GM21723 (cell line): ENCODE measurements around the gene EIF3B.
A peak's percentile ranks its signal among the peaks of the same experiment; 100 is the strongest.
"Not testable (repeated sequence)": the region's sequence is repeated elsewhere in the genome, so short reads cannot be mapped to it uniquely, and the experiment has no call there.

Source experiments
- ATAC-seq: cut with Tn5 transposase; IDR thresholded peaks from one replicate; pipeline ENCODE4 v1.9.1; 2021; ENCODE audit warnings: mild to moderate bottlenecking, moderate library complexity; ENCODE audit not compliant: unreplicated experiment

EIF3B gene

GRCh38 chr7:2347351-2348063 lies 7.1 kb upstream of the EIF3B start:
- not testable (repeated sequence) for ATAC-seq

- ATAC-seq: no peak
Measured at GRCh38 chr7:2350055-2350454, 4.6 kb upstream of the EIF3B start.

GRCh38 chr7:2350861-2351260 lies 3.8 kb upstream of the EIF3B start:
- no peak for ATAC-seq

GRCh38 chr7:2353113-2353935 lies 1.3 kb upstream of the EIF3B start:
- ATAC-seq: no peak

DNA sequence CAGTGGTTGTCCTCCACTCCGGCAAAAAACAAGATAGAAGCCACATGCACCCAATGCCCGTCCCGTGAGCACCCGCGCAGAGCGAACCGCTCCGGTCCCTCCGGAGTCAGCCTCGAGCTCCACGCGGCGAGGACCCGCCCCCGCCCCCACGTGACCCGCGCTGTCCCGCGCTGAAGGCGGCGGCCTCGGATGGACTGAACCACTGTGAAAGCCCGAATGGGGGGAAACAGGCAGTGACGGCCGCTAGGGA lies 766 bp upstream of the EIF3B start:
- ATAC-seq: peak; percentile 62

DNA sequence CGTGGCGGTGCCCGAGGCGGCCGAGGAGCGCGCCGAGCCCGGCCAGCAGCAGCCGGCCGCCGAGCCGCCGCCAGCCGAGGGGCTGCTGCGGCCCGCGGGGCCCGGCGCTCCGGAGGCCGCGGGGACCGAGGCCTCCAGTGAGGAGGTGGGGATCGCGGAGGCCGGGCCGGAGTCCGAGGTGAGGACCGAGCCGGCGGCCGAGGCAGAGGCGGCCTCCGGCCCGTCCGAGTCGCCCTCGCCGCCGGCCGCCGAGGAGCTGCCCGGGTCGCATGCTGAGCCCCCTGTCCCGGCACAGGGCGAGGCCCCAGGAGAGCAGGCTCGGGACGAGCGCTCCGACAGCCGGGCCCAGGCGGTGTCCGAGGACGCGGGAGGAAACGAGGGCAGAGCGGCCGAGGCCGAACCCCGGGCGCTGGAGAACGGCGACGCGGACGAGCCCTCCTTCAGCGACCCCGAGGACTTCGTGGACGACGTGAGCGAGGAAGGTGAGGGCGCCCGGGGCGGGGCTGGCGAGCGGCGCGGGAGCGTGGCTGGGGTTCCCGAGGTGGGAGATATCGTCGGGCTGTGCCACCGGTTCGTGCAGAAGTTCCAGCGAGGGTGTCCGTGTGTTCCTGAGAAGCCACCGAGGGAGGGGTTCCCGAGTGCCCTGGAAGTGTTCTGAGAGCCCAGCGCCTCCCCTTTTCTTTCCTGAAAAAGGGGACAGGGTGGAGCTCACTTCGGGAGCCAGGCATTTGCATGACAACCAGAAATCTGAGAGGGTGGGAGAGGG lies 495 bp downstream of the EIF3B start:
- peak; percentile 22 for ATAC-seq

- ATAC-seq: no peak
Measured at GRCh38 chr7:2355705-2356008, 1.0 kb downstream of the EIF3B start.

DNA sequence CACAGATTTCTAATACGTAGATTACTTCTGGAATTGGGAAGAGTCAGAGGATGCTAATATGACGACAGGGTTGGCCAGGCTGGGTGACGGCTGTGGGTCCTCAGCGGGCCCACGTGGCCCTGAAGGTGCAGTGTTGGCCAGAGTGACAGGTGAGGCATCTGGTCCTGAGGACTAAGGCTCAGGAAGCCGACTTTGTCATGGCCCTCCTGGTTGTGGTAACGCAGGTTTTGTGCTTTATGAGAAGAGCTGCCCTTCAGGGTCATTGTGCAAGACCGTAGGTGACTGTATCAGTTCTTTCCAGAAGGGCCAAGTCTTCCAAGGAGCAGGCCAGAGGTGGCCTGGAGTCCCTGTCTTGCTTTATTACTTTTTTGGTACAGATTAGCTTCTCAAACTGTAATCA lies 2.5 kb downstream of the EIF3B start:
- ATAC-seq: no peak

GRCh38 chr7:2357571-2357970 lies 2.9 kb downstream of the EIF3B start:
- no peak for ATAC-seq

DNA sequence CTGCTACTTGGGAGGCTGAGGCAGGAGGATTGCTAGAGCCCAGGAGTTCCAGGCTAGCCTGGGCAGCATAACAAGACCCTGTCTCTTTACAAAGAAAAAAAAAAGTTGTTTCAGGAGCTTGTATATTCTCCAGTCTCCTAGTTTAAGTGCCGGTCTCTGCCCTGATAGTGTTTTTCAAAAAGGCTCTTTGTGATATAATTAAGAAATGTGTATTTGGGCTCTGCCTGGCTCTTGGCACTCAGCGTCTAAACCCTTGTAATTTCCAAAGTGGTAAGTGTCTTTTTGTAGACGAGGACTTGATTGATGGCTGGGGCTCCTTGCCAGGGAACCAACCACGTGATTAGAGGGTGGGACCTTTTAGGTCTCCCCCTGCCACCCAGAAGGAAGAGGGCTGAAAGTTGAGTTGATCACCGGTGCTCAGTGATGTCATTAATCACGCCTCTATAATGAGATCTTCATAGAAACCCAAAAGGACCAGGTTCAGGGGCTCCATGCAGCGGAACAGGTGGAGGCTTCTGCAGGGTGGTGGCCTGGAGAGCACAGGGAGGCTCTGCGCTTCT lies 4.4 kb downstream of the EIF3B start:
- no peak for ATAC-seq

DNA sequence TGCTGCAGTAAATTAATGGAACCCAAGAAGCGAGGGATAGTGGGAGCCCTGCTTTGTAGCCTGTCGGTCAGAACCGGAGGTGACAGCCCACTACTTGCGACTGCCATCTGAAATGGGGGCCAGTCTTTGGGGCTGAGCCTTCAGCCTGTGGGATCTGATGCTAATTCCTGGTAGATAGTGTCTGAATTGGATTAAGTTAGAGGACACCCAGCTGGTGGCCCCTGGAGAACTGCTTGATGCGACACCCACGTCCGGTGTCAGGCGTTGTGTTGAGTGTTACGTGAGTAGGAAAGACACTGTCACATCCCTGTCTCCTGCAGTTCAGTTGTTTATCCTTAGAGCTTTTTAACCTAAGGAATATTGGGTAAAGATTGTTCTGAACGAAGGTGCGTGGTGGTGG lies 5.0 kb downstream of the EIF3B start:
- ATAC-seq: no peak

- no peak for ATAC-seq
Measured at GRCh38 chr7:2360796-2361195, 6.2 kb downstream of the EIF3B start.

GRCh38 chr7:2362385-2363088 lies 7.9 kb downstream of the EIF3B start:
- ATAC-seq: no peak

DNA sequence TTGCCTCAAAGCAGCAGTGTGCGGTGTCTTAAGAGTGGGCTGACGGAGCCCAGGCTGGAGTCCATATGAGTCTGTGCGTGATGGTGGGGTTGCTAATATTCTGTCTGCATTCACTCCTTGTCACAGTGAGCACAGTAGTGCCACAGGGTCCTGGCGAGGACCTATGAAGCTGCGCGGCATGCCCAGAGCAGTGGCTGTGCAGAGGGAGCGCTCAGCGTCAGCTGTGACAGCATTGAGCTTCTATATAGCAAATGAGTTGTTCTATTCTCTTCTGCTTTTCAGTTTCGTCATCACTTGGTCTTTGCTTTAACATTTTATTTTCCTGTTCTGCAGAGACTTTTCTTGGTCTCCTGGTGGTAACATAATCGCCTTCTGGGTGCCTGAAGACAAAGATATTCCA lies 14.5 kb downstream of the EIF3B start:
- no peak for ATAC-seq

DNA sequence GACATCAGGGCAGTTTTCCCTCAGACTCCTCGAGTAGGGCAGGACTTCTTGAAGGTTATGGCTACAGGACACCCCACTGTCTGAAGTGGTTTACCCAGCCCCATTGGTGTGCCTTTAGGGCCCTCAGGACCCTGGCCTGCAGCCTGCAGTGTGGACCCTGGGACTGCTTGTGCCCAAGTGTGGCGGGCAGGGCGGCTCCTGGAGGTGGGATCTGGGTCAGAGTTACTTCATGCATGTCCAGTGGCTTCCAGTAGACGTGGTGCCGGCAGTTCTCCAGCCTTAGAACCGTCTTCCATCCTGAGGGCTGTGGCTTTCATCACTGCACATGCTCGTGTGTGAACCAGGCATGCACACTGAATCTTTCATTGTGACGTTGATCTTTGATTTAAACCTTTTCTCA lies 16.7 kb downstream of the EIF3B start:
- no peak for ATAC-seq

DNA sequence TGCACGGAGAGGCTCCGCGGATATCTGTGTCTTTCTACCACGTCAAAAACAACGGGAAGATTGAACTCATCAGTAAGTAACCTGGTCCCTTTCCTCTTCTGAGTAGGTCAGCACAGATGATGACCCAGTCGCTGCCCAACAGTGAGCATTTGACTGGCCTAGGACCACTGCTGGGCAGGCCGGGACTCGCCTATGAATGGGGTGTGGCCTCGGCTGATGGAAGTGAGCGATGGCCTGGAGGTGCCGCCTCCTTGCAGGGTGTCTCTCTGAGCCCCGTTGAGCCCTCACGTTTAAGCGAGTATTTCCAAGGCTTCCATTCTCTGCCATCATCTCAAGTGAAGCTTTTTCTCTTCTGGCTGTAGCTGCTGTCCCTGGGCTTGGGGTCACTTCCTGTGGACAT lies 18.1 kb downstream of the EIF3B start:
- ATAC-seq: no peak

DNA sequence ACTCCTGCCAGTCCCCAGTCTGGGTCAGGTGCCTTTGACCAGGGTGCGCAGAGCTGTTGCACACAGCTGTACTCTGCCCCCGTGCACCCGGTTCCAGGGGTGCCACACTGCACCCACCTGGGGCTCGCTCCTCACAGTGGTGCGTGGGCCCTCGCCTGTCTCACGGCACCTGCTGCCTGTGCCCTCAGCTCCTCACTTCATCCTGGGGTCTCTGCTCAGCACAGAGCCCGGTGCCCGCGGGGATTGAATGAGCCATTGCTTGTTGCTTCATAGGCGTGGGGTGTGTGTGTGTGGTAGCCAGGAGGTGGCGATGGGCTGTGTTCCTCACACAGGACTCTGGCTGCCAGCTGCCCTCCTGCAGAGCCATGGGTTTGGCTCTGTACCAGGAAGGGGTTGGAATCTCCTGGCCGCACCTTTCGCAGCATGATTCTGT lies 18.5 kb downstream of the EIF3B start:
- no peak for ATAC-seq

- no peak for ATAC-seq
Measured at GRCh38 chr7:2373646-2374045, 19.0 kb downstream of the EIF3B start.

DNA sequence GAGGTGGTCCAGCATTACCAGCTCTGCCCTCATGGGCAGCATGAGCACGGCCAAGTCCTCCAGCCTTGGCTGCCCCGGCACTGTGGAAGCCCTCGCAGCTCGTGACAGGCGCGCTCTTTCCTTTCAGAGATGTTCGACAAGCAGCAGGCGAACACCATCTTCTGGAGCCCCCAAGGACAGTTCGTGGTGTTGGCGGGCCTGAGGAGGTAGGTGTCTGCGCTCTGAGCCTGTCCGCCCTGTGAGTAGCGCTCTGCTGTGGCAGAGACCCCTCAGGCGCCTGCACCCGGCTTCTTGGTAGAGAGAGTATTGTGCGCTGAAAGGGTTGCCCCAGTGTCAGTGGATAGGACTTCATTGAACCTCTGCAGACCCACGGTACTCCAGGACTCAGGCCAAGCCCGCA lies 19.8 kb downstream of the EIF3B start:
- no peak for ATAC-seq

DNA sequence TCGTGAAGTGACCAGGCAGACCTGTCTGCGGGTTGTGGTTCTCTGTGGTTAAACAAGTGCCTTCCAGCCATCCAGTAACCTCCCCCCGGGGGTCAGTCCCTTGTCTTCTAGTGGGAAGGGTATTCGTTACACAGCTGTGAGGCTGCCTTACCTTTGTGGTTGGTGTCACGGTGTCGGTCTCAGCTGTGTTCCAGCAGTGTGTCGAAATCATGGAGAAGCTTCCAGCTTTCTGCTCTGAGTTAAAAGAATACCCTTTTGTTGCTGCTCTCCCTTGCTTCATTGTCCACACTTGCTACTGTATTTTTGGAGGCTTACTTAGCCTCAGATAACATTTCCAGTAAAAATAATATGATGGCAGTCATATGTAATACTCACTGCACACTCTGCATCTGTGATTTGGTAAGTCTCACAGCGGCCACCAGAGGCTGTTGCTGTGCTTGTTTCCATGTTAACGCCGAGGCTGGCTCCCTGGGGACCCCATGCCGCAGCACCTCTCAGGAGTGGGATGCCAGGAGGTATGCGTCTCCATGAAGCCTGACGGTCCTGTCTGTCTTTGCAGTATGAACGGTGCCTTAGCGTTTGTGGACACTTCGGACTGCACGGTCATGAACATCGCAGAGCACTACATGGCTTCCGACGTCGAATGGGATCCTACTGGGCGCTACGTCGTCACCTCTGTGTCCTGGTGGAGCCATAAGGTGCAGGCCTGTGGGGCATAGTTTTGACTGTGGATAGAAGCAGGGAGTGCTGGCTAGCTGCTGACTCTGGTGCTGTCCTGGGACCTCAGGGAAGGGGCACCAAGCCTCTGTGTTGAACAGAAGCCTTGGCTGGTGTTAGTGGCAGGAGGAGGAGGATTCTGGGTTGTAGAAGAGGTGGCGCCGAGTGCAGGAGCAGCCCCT lies 20.5 kb downstream of the EIF3B start:
- ATAC-seq: no peak
